Hepatocyte (in vitro differentiated cells): ENCODE data around the gene FAM217B. TPM values are rescaled to one million over a fixed set of nuclear protein-coding genes. Genes with fewer than 3 reads are reported as not detected.

Source experiments
- DNase-seq: peaks from one replicate; pipeline ENCODE4 v3.0.0-alpha.2; 2016; ENCODE audit warnings: low spot score
- H2AFZ ChIP-seq: fragments of 200-600 bp; sonication (generic); 2 replicates; pipeline ENCODE4 v1.6.0; 2016; ENCODE audit warnings: antibody characterized with exemption, mild to moderate bottlenecking
- H3K27ac ChIP-seq: fragments of 200-600 bp; sonication (generic); 2 replicates; pipeline ENCODE4 v1.5.1; 2016; ENCODE audit warnings: mild to moderate bottlenecking
- H3K27me3 ChIP-seq: fragments of 200-600 bp; sonication (generic); 2 replicates; pipeline ENCODE4 v1.6.1; 2016
- H3K36me3 ChIP-seq: fragments of 200-600 bp; sonication (generic); replicated peaks from 2 replicates; pipeline ENCODE4 v1.5.1; 2016; ENCODE audit warnings: low read depth; ENCODE audit not compliant: insufficient read depth
- H3K4me1 ChIP-seq: fragments of 200-600 bp; sonication (generic); 2 replicates; pipeline ENCODE4 v1.5.1; 2016; ENCODE audit warnings: mild to moderate bottlenecking, moderate library complexity; ENCODE audit not compliant: insufficient read depth
- H3K4me2 ChIP-seq: fragments of 200-600 bp; sonication (generic); 2 replicates; pipeline ENCODE4 v1.6.0; 2016
- H3K4me3 ChIP-seq: fragments of 200-600 bp; sonication (generic); 2 replicates; pipeline ENCODE4 v1.5.1; 2016; ENCODE audit warnings: mild to moderate bottlenecking
- H3K79me2 ChIP-seq: fragments of 200-600 bp; sonication (generic); 2 replicates; pipeline ENCODE4 v1.6.0; 2017; ENCODE audit warnings: mild to moderate bottlenecking
- H3K9me2 ChIP-seq: fragments of 200-600 bp; sonication (generic); replicated peaks from 2 replicates; pipeline ENCODE4 v1.6.0; 2017; ENCODE audit warnings: mild to moderate bottlenecking; ENCODE audit not compliant: insufficient read depth
- H3K9me3 ChIP-seq: fragments of 200-600 bp; sonication (generic); 2 replicates; pipeline ENCODE4 v1.5.1; 2016; ENCODE audit warnings: low read depth, mild to moderate bottlenecking
- H4K20me1 ChIP-seq: fragments of 200-600 bp; sonication (generic); 2 replicates; pipeline ENCODE4 v1.6.0; 2016; ENCODE audit warnings: mild to moderate bottlenecking; ENCODE audit not compliant: insufficient read depth, poor library complexity, severe bottlenecking
- EZH2 ChIP-seq: fragments of 200-600 bp; sonication (generic); IDR thresholded peaks from 2 replicates; pipeline ENCODE4 v1.6.1; 2016; ENCODE audit warnings: antibody characterized with exemption, mild to moderate bottlenecking, borderline replicate concordance
- EZH2phosphoT487 ChIP-seq: fragments of 200-600 bp; sonication (generic); IDR thresholded peaks from one replicate; pipeline ENCODE4 v1.6.1; 2018; ENCODE audit warnings: antibody characterized with exemption, mild to moderate bottlenecking, low read depth, moderate library complexity; ENCODE audit not compliant: unreplicated experiment, severe bottlenecking
- WGBS: methylation state at CpG from one replicate; pipeline ENCODE4 v1.1.6; 2016; ENCODE audit warnings: low lambda C conversion rate; ENCODE audit errors: missing lambda C conversion rate; 5-methylcytosine and 5-hydroxymethylcytosine counted together
- polyA plus RNA-seq: library from polyadenylated mRNA; unstranded; fragments of >200 nt; fragmentation: Nextera tagmentation; extraction: Ambion mirVana; gene quantifications from 2 replicates; pipeline ENCODE4 v1.2.1, GENCODE V29; 2016
- total RNA-seq: library from RNA; depleted of rRNA; stranded (reverse); fragments of >200 nt; gene quantifications from 2 replicates; pipeline ENCODE4 v1.2.3, GENCODE V29; 2014
- TF ChIP-seq, protein P1 (sequence below): fragments of 200-600 bp; sonication (generic); IDR thresholded peaks from 2 replicates; pipeline ENCODE4 v1.5.1; 2016; ENCODE audit warnings: antibody characterized with exemption, mild to moderate bottlenecking; ENCODE audit not compliant: poor library complexity

FAM217B gene
- total and polyA plus RNA-seq, 2 experiments from 2014 or later, result 14.7 to 15.2 TPM

DNA sequence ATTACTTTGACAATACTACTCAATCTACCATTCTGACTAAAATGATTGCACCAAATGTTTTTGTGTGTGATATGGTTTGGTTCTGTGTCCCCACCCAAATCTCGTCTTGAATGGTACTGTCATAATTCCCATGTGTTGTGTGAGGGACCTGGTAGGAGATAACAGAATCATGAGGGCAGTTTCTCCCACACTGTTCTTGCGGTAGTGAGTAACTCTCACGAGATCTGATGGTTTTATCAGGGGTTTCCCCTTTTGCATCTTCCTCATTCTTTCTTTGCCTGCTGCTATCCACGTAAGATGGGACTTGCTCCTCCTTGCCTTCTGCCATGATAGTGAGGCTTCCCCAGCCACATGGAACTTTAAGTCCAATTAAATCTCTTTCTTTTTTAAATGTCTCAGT lies 27.6 kb upstream of the FAM217B start:
- WGBS, result 70% methylated on average over 4 of the region's 4 CpGs
- H3K4me1 ChIP-seq, result no peaks in the 10 kb centered on the region
- no peak overlapping the region for H3K27ac ChIP-seq
- no peaks in the 10 kb centered on the region for H3K27me3 ChIP-seq
- no peak for DNase-seq
- no peaks in the 10 kb centered on the region for H3K9me3 ChIP-seq
- no peak overlapping the region for H2AFZ ChIP-seq
- no peaks in the 10 kb centered on the region for H3K36me3 ChIP-seq
- H3K79me2 ChIP-seq, result no peaks in the 10 kb centered on the region
- no peak overlapping the region for H3K4me2 ChIP-seq
- H4K20me1 ChIP-seq, result no peaks in the 10 kb centered on the region
- H3K9me2 ChIP-seq, result no peaks in the 10 kb centered on the region
- no peak overlapping the region for H3K4me3 ChIP-seq
- no peak for TF ChIP-seq EZH2
- TF ChIP-seq EZH2phosphoT487, result no peak
- TF ChIP-seq, protein P1, sequence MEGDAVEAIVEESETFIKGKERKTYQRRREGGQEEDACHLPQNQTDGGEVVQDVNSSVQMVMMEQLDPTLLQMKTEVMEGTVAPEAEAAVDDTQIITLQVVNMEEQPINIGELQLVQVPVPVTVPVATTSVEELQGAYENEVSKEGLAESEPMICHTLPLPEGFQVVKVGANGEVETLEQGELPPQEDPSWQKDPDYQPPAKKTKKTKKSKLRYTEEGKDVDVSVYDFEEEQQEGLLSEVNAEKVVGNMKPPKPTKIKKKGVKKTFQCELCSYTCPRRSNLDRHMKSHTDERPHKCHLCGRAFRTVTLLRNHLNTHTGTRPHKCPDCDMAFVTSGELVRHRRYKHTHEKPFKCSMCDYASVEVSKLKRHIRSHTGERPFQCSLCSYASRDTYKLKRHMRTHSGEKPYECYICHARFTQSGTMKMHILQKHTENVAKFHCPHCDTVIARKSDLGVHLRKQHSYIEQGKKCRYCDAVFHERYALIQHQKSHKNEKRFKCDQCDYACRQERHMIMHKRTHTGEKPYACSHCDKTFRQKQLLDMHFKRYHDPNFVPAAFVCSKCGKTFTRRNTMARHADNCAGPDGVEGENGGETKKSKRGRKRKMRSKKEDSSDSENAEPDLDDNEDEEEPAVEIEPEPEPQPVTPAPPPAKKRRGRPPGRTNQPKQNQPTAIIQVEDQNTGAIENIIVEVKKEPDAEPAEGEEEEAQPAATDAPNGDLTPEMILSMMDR, result no peak

DNA sequence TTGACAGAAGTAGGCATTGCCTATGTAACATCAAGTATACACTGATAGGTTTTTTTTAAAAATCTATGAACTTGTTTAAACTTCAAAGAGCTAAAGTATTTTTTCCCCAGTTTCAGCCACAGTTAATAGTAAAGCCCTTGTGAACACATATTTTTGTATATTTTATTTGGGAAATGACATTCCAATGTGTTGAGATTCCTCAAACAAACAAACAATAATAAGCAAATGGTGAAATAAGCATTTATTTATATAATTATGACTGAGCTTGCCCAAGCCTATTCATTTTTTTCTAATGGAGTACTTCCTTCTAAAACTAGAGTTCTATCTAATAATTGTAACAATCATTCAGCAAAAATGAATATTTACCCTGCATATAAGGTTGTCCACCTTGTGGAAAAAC lies 19.2 kb upstream of the FAM217B start:
- no peaks in the 10 kb centered on the region for H3K4me1 ChIP-seq
- no peaks in the 10 kb centered on the region for H3K9me2 ChIP-seq
- DNase-seq, result no peak
- TF ChIP-seq, protein P1, result no peak
- TF ChIP-seq EZH2, result no peak
- TF ChIP-seq EZH2phosphoT487, result no peak
- no peaks in the 10 kb centered on the region for H3K27me3 ChIP-seq
- H3K79me2 ChIP-seq, result no peaks in the 10 kb centered on the region
- H3K4me3 ChIP-seq, result no peak overlapping the region
- no peaks in the 10 kb centered on the region for H3K9me3 ChIP-seq
- no peak overlapping the region for H3K27ac ChIP-seq
- no peaks in the 10 kb centered on the region for H4K20me1 ChIP-seq
- H2AFZ ChIP-seq, result no peak overlapping the region
- H3K4me2 ChIP-seq, result no peak overlapping the region
- no peaks in the 10 kb centered on the region for H3K36me3 ChIP-seq

DNA sequence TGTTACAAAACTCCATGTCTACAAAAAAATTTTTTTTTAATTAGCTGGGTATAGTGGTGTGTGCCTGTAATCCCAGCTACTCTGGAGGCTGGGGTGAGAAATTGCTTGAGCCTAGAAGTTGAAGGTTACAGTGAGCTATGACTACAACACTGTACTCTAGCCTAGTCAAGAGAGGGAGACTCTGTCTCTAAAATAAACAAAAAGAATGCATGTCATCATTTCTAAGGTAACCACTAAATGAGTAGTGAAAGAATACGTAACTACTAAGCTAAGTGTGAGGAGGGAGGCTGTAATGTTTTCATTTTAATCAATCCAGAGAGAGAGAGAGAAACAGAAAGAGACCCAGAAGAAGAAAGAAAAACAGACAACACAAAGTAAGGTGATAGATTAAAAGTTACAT lies 16.7 kb upstream of the FAM217B start:
- Histone ChIP-seq H3K27me3 (no peaks in the 10 kb centered on the region), H3K4me1 (no peaks in the 10 kb centered on the region), H4K20me1 (no peaks in the 10 kb centered on the region), H3K4me3 (no peak overlapping the region), H2AFZ (no peak overlapping the region), H3K9me3 (no peaks in the 10 kb centered on the region), H3K36me3 (no peaks in the 10 kb centered on the region), H3K79me2 (no peaks in the 10 kb centered on the region), H3K9me2 (no peaks in the 10 kb centered on the region), H3K4me2 (no peak overlapping the region), H3K27ac (no peak overlapping the region)
- DNase-seq, result no peak
- TF ChIP-seq EZH2, result no peak
- no peak for TF ChIP-seq EZH2phosphoT487
- TF ChIP-seq, protein P1, result no peak
- WGBS, result 86% methylated on average over 1 of the region's 1 CpG

DNA sequence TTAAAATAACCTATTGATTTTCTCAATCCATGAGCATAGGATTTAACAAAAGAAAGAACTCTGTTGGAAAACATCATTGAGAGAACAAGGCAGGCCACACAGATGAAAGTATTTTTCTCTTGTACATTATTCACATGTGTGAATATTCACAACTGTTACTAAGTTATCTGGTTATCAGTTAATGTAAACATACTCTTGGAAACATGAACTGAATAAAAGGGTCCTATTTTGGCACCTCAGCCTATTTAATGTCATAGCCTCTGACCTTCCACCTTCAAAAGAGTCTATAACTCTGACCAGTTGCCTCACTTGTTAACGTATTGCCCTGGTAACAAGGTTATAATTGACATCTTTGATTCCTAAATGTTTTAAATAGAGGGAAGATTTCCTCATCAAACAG lies 14.8 kb upstream of the FAM217B start:
- Histone ChIP-seq H3K27me3 (no peaks in the 10 kb centered on the region), H3K27ac (no peak overlapping the region), H2AFZ (no peak overlapping the region), H4K20me1 (no peaks in the 10 kb centered on the region), H3K9me3 (no peaks in the 10 kb centered on the region), H3K4me2 (no peak overlapping the region), H3K4me3 (no peak overlapping the region), H3K36me3 (no peaks in the 10 kb centered on the region), H3K79me2 (no peaks in the 10 kb centered on the region), H3K9me2 (no peaks in the 10 kb centered on the region), H3K4me1 (no peaks in the 10 kb centered on the region)
- no peak for DNase-seq
- TF ChIP-seq EZH2phosphoT487 (no peak), EZH2 (no peak)
- TF ChIP-seq, protein P1, result no peak
- WGBS, result 89% methylated on average over 1 of the region's 1 CpG
